ENCODE measurements around the gene LY6G6F. TPM values are rescaled to one million over a fixed set of nuclear protein-coding genes. Genes with fewer than 3 reads are reported as not detected.
A peak's percentile ranks its signal among the peaks of the same experiment; 100 is the strongest.

LY6G6F gene
- polyA plus RNA-seq, 1 of the 3 experiments (the other 2 are of a cell fraction) = not detected

GRCh38 chr6:31686483-31686882, 20.2 kb upstream of the LY6G6F start:
- H3F3A ChIP-seq (replicated peaks; ENCODE audit: insufficient read depth) = no peaks in the 10 kb centered on the region
- peaks cover 8 to 40% of the 10 kb centered on the region in 2 experiments for H3K36me3 ChIP-seq (replicated peaks in 1 of 2; ENCODE audit: control insufficient read depth in 1 of 2, insufficient read depth in 2 of 2, low read length in 1 of 2)
- no peaks in the 10 kb centered on the region for H3K79me2 ChIP-seq (ENCODE audit: insufficient read depth)
- no peaks in the 10 kb centered on the region for H3K27me3 ChIP-seq (ENCODE audit: insufficient read depth)
- TF ChIP-seq USF2 (IDR thresholded peaks at IDR 0.05; ENCODE audit: borderline replicate concordance, low read depth, low read length) (no peak), SIN3A (IDR thresholded peaks at IDR 0.05; ENCODE audit: borderline replicate concordance, low read depth, low read length) (no peak), FOXJ3 (CRISPR knock-in tag; IDR thresholded peaks at IDR 0.05) (no peak), CHD2 (IDR thresholded peaks at IDR 0.05; ENCODE audit: low read length, partially characterized antibody) (no peak), RCOR1 (IDR thresholded peaks at IDR 0.05; ENCODE audit: low read length) (no peak), PBX3 (IDR thresholded peaks at IDR 0.05) (no peak), FOSL2 (IDR thresholded peaks at IDR 0.05; ENCODE audit: borderline replicate concordance, low read depth) (no peak), NRF1 (IDR thresholded peaks at IDR 0.05; ENCODE audit: low read depth, low read length) (no peak), ELF1 (IDR thresholded peaks at IDR 0.05) (no peak), JUND (IDR thresholded peaks at IDR 0.05) (no peak), REST (IDR thresholded peaks at IDR 0.05; ENCODE audit: low read depth, low read length) (no peak)
- H3K9me3 ChIP-seq = no peaks in the 10 kb centered on the region
- H3K9me2 ChIP-seq = no peaks in the 10 kb centered on the region
- no peak overlapping the region for H3K9ac ChIP-seq
- ChIA-PET POLR2A (no interaction called here), CTCF (interaction anchor here (1.1 kb wide), 1 partner anchor 177 kb away, joined by 3 read pairs; no protein-coding TSS in a partner anchor)
- no peak overlapping the region for H2AFZ ChIP-seq (ENCODE audit: low read depth)
- no peak overlapping the region for H3K4me3 ChIP-seq (ENCODE audit: low read depth in 2 of 2, low read length in 1 of 2)
- no peaks in the 10 kb centered on the region for H3K4me1 ChIP-seq (ENCODE audit: control insufficient read depth in 1 of 2, insufficient read depth in 2 of 2, low read depth in 1 of 2, low read length in 1 of 2)
- H4K20me1 ChIP-seq (ENCODE audit: insufficient read depth) = no peaks in the 10 kb centered on the region
- H3K27ac ChIP-seq (ENCODE audit: low read depth in 2 of 2, low read length in 1 of 2) = no peak overlapping the region
- DNase-seq = no peak
- WGBS (ENCODE audit: low lambda C conversion rate) = 90% methylated on average over 5 of the region's 5 CpGs
- H3K4me2 ChIP-seq = no peak overlapping the region

GRCh38 chr6:31687321-31687720, 19.3 kb upstream of the LY6G6F start:
- Histone ChIP-seq H2AFZ (ENCODE audit: low read depth) (no peak overlapping the region), H3K4me2 (no peak overlapping the region), H3K36me3 (replicated peaks in 1 of 2; ENCODE audit: control insufficient read depth in 1 of 2, insufficient read depth in 2 of 2, low read length in 1 of 2) (peaks cover 8 to 46% of the 10 kb centered on the region in 2 experiments), H3K9ac (no peak overlapping the region), H3K79me2 (ENCODE audit: insufficient read depth) (no peaks in the 10 kb centered on the region), H3K4me1 (ENCODE audit: control insufficient read depth in 1 of 2, insufficient read depth in 2 of 2, low read depth in 1 of 2, low read length in 1 of 2) (no peaks in the 10 kb centered on the region), H3K9me2 (no peaks in the 10 kb centered on the region), H3K9me3 (no peaks in the 10 kb centered on the region), H4K20me1 (ENCODE audit: insufficient read depth) (no peaks in the 10 kb centered on the region), H3K27ac (ENCODE audit: low read depth in 2 of 2, low read length in 1 of 2) (no peak overlapping the region), H3K4me3 (ENCODE audit: low read depth in 2 of 2, low read length in 1 of 2) (no peak overlapping the region), H3K27me3 (ENCODE audit: insufficient read depth) (no peaks in the 10 kb centered on the region), H3F3A (replicated peaks; ENCODE audit: insufficient read depth) (no peaks in the 10 kb centered on the region)
- ChIA-PET CTCF (interaction anchor here (1.0 kb wide), 2 partner anchors 43 to 137 kb away, joined by 3 to 4 read pairs; no protein-coding TSS in a partner anchor), POLR2A (no interaction called here)
- DNase-seq = peak; percentile 15
- 97% methylated on average over 8 of the region's 8 CpGs for WGBS (ENCODE audit: low lambda C conversion rate)
- TF ChIP-seq NFIC (IDR thresholded peaks at IDR 0.05; ENCODE audit: borderline replicate concordance) (no peak), USF2 (IDR thresholded peaks at IDR 0.05; ENCODE audit: borderline replicate concordance, low read depth, low read length) (no peak), EP300 (IDR thresholded peaks at IDR 0.05; ENCODE audit: borderline replicate concordance in 1 of 2, low read depth in 1 of 2, low read length in 1 of 2) (no peak), YY1 (IDR thresholded peaks at IDR 0.05; ENCODE audit: low read depth) (no peak), GABPA (IDR thresholded peaks at IDR 0.05; ENCODE audit: low read depth) (no peak), TCF12 (IDR thresholded peaks at IDR 0.05) (no peak), FOSL2 (IDR thresholded peaks at IDR 0.05; ENCODE audit: borderline replicate concordance, low read depth) (no peak), POLR2AphosphoS5 (IDR thresholded peaks at IDR 0.05; ENCODE audit: low read depth, low read length) (no peak), USF1 (IDR thresholded peaks at IDR 0.05; ENCODE audit: borderline replicate concordance, low read depth) (no peak), CHD2 (IDR thresholded peaks at IDR 0.05; ENCODE audit: low read length, partially characterized antibody) (no peak), SMC3 (IDR thresholded peaks at IDR 0.05; ENCODE audit: low read depth, low read length) (no peak)
